Liver (tissue), 3 donors: Measurements from ENCODE around the gene IQGAP2.

Experiments
- EGR1 ChIP-seq, 2 donors: IDR thresholded peaks; 2 replicates each; pipeline ENCODE4 v1.6.1; 2016 to 2018; ENCODE audit warnings: antibody characterized with exemption in 2 of 2, low read depth in 2 of 2
- FOXA1 ChIP-seq: IDR thresholded peaks from 2 replicates; pipeline ENCODE4 v1.6.1; 2016; ENCODE audit warnings: antibody characterized with exemption
- FOXA2 ChIP-seq: IDR thresholded peaks from 2 replicates; pipeline ENCODE4 v1.6.1; 2016; ENCODE audit warnings: antibody characterized with exemption
- JUND ChIP-seq, 2 donors: IDR thresholded peaks; 2 replicates each; pipeline ENCODE4 v1.6.1; 2016; ENCODE audit warnings: antibody characterized with exemption in 2 of 2
- RAD21 ChIP-seq, 2 donors: IDR thresholded peaks; 2 replicates each; pipeline ENCODE4 v1.6.1; 2016; ENCODE audit warnings: antibody characterized with exemption in 2 of 2, mild to moderate bottlenecking in 2 of 2
- RXRA ChIP-seq, 2 donors: IDR thresholded peaks; 2 replicates each; pipeline ENCODE4 v1.6.1; 2017 to 2018; ENCODE audit warnings: antibody characterized with exemption in 2 of 2, mild to moderate bottlenecking in 1 of 2
- SP1 ChIP-seq: IDR thresholded peaks from 2 replicates; pipeline ENCODE4 v1.6.1; 2018; ENCODE audit warnings: antibody characterized with exemption, mild to moderate bottlenecking
- TAF1 ChIP-seq: conservative IDR thresholded peaks from 2 replicates; pipeline ENCODE4 v1.6.1; 2016; ENCODE audit warnings: antibody characterized with exemption, mild to moderate bottlenecking
- TF ChIP-seq, protein P1 (sequence below): fragments of 150-350 bp; IDR thresholded peaks from 2 replicates; pipeline ENCODE4 v1.5.1; 2017; ENCODE audit warnings: improper control_type of control experiment, low read depth, low read length; ENCODE audit not compliant: missing input control
- TF ChIP-seq, protein P2 (sequence below): IDR thresholded peaks from 2 replicates; pipeline ENCODE4 v1.6.1; 2016; ENCODE audit warnings: antibody characterized with exemption
- TF ChIP-seq, protein P3 (sequence below): IDR thresholded peaks from 2 replicates; pipeline ENCODE4 v1.6.1; 2016; ENCODE audit warnings: antibody characterized with exemption
- TF ChIP-seq, protein P4 (sequence below): IDR thresholded peaks from 2 replicates; pipeline ENCODE4 v1.6.1; 2016; ENCODE audit warnings: antibody characterized with exemption, mild to moderate bottlenecking
- TF ChIP-seq, protein P5 (sequence below): IDR thresholded peaks from 2 replicates; pipeline ENCODE4 v1.6.1; 2016; ENCODE audit warnings: antibody characterized with exemption
- donor health status: healthy.
- donor health status: healthy.

DNA sequence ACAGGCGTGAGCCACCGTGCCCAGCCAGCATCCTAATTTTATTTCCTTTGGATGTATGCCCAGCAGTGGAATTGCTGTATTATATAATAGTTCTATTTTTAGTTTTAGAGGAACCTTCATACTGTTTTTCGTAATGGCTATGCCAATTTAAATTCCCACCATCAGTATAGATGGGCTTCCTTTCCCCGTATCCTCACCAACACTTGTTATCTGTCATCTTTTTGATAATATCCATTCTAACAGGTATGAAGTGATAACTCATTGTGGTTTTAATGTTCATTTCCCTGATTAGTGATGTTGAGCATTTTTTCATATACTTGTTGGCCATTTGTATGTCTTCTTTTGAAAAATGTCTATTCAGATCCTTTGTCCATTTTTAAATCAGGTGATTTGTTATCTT, 325.9 kb downstream of the IQGAP2 start:
- TF ChIP-seq, protein P1, sequence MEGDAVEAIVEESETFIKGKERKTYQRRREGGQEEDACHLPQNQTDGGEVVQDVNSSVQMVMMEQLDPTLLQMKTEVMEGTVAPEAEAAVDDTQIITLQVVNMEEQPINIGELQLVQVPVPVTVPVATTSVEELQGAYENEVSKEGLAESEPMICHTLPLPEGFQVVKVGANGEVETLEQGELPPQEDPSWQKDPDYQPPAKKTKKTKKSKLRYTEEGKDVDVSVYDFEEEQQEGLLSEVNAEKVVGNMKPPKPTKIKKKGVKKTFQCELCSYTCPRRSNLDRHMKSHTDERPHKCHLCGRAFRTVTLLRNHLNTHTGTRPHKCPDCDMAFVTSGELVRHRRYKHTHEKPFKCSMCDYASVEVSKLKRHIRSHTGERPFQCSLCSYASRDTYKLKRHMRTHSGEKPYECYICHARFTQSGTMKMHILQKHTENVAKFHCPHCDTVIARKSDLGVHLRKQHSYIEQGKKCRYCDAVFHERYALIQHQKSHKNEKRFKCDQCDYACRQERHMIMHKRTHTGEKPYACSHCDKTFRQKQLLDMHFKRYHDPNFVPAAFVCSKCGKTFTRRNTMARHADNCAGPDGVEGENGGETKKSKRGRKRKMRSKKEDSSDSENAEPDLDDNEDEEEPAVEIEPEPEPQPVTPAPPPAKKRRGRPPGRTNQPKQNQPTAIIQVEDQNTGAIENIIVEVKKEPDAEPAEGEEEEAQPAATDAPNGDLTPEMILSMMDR, result no peak
- no peak for TF ChIP-seq RAD21 (IDR thresholded peaks at IDR 0.05)
- TF ChIP-seq, protein P2, sequence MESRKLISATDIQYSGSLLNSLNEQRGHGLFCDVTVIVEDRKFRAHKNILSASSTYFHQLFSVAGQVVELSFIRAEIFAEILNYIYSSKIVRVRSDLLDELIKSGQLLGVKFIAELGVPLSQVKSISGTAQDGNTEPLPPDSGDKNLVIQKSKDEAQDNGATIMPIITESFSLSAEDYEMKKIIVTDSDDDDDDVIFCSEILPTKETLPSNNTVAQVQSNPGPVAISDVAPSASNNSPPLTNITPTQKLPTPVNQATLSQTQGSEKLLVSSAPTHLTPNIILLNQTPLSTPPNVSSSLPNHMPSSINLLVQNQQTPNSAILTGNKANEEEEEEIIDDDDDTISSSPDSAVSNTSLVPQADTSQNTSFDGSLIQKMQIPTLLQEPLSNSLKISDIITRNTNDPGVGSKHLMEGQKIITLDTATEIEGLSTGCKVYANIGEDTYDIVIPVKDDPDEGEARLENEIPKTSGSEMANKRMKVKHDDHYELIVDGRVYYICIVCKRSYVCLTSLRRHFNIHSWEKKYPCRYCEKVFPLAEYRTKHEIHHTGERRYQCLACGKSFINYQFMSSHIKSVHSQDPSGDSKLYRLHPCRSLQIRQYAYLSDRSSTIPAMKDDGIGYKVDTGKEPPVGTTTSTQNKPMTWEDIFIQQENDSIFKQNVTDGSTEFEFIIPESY, result no peak
- no peak for TF ChIP-seq TAF1
- TF ChIP-seq, protein P3, sequence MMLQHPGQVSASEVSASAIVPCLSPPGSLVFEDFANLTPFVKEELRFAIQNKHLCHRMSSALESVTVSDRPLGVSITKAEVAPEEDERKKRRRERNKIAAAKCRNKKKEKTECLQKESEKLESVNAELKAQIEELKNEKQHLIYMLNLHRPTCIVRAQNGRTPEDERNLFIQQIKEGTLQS, result no peak
- no peak for TF ChIP-seq FOXA2
- TF ChIP-seq, protein P4, sequence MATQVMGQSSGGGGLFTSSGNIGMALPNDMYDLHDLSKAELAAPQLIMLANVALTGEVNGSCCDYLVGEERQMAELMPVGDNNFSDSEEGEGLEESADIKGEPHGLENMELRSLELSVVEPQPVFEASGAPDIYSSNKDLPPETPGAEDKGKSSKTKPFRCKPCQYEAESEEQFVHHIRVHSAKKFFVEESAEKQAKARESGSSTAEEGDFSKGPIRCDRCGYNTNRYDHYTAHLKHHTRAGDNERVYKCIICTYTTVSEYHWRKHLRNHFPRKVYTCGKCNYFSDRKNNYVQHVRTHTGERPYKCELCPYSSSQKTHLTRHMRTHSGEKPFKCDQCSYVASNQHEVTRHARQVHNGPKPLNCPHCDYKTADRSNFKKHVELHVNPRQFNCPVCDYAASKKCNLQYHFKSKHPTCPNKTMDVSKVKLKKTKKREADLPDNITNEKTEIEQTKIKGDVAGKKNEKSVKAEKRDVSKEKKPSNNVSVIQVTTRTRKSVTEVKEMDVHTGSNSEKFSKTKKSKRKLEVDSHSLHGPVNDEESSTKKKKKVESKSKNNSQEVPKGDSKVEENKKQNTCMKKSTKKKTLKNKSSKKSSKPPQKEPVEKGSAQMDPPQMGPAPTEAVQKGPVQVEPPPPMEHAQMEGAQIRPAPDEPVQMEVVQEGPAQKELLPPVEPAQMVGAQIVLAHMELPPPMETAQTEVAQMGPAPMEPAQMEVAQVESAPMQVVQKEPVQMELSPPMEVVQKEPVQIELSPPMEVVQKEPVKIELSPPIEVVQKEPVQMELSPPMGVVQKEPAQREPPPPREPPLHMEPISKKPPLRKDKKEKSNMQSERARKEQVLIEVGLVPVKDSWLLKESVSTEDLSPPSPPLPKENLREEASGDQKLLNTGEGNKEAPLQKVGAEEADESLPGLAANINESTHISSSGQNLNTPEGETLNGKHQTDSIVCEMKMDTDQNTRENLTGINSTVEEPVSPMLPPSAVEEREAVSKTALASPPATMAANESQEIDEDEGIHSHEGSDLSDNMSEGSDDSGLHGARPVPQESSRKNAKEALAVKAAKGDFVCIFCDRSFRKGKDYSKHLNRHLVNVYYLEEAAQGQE, result no peak
- TF ChIP-seq EGR1 (IDR thresholded peaks at IDR 0.05; ENCODE audit: low read depth in 2 of 2), result no peak
- TF ChIP-seq, protein P5, sequence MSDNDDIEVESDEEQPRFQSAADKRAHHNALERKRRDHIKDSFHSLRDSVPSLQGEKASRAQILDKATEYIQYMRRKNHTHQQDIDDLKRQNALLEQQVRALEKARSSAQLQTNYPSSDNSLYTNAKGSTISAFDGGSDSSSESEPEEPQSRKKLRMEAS, result no peak
- TF ChIP-seq RXRA (IDR thresholded peaks at IDR 0.05), result no peak
- TF ChIP-seq FOXA1, result no peak
- TF ChIP-seq SP1, result no peak
- TF ChIP-seq JUND (IDR thresholded peaks at IDR 0.05), result no peak
